Pulmonary artery endothelial cell (primary cell): ENCODE measurements around the gene FXYD7. TPM values are rescaled to one million over a fixed set of nuclear protein-coding genes. Genes with fewer than 3 reads are reported as not detected.

Experiments
- DNase-seq: peaks from one replicate; pipeline ENCODE4 v3.0.0-alpha.2; 2011; ENCODE audit warnings: low read depth, low spot score
- total RNA-seq: library from RNA; depleted of rRNA; stranded (reverse); fragments of >200 nt; gene quantifications from 2 replicates; pipeline ENCODE4 v1.2.3, GENCODE V29; 2014

FXYD7 gene
- total RNA-seq, 1 donor from 2014 or later: not detected

DNA sequence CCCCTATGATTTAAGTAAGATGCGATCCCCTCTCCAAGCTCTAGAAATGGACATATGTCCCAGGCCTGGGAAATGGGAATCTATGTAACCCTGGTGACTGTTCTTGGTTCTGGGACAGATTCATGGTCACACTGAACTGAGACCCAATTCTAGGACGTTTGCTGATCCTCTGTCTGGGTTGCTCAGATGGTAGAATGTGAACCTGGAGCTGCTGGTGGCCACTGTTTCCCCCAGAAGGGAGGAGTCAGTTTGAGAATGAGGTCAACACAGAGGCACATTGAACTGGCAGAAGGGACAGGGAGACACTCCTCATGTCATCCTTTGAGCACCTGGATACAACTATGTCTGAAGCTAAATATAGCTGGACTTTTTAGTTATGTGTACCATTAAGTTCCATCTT, 56.4 kb downstream of the FXYD7 start:
- no peak for DNase-seq

DNA sequence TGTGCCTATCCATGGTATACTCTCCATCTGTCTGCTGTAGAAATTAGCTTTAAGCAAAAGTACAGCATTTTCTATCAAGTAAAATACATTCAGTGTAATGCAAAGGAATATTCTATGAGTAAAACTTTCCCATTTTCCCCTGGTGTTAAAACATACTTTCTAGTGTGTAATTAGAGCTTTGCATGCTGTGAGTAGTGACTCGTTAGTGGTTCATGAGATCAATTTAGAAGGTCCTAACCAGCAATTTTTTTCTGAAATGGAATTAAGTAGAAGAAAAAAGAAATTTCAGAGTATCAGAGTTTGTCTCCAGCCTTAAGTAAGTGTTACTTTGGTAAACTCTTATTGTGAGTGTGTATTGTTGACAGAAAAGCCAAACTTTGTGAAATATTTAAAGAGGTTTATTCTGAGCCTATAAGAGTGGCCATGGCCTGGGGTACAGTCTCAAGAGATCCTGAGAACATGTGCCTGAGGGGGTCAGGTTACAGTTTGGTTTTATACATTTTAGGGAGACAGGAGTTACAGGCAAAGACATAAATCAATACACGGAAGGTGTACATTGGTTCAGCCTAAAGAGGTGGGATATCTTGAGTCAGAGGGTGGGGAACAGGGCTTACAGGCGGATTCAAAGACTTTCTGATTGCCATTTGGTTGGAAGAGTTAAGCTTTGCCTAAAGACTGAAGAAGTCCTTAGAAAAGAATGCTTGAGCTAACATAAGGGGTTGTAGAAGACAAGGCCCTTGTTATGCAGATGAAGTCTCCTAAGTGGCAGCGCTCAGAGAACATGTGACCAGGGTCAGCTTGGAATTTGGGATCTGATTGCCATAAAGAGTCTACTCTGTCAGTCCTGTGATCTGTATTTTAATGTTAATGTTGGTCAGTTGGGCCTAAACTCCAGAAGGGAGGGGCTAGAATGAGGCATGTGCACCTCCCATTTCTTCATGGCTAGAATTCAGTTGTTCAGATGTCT, 60.0 kb downstream of the FXYD7 start:
- DNase-seq: no peak

Other genes with a start within 250 kb of the FXYD7 start
- gene ZNF30, start 216.4 kb upstream of the FXYD7 start, total RNA-seq: 3.2 and 5.0 TPM in 2 replicates
- 30.8 and 38.7 TPM in 2 replicates for gene ZNF792, start 179.0 kb upstream of the FXYD7 start, total RNA-seq
- 43.0 and 46.6 TPM in 2 replicates for gene GRAMD1A, start 142.9 kb upstream of the FXYD7 start, total RNA-seq
- gene SCN1B, start 112.8 kb upstream of the FXYD7 start, total RNA-seq: 13.8 and 19.5 TPM in 2 replicates
- 0.04 TPM in 1 of 2 replicates, not detected in the other for gene HPN, start 101.5 kb upstream of the FXYD7 start, total RNA-seq
- not detected in 2 replicates for gene FXYD3, start 27.4 kb upstream of the FXYD7 start, total RNA-seq
- gene LGI4, start 8.2 kb upstream of the FXYD7 start, total RNA-seq: not detected in 2 replicates
- 0.26 TPM in 1 of 2 replicates, not detected in the other for gene FXYD1, start 4.4 kb upstream of the FXYD7 start, total RNA-seq
- 31.8 and 32.1 TPM in 2 replicates for gene FXYD5, start 11.5 kb downstream of the FXYD7 start, total RNA-seq
- not detected in 2 replicates for gene FAM187B, start 85.5 kb downstream of the FXYD7 start, total RNA-seq
- 0.25 and 0.40 TPM in 2 replicates for gene LSR, start 105.7 kb downstream of the FXYD7 start, total RNA-seq
- 43.4 and 48.8 TPM in 2 replicates for gene USF2, start 125.7 kb downstream of the FXYD7 start, total RNA-seq
- 0.07 TPM in 2 replicates for gene HAMP, start 139.3 kb downstream of the FXYD7 start, total RNA-seq
- gene MAG, start 148.9 kb downstream of the FXYD7 start, total RNA-seq: 0.07 TPM in 1 of 2 replicates, not detected in the other
- gene CD22, start 185.9 kb downstream of the FXYD7 start, total RNA-seq: 0.60 TPM in 1 of 2 replicates, not detected in the other
- gene FFAR1, start 204.6 kb downstream of the FXYD7 start, total RNA-seq: not detected in 2 replicates
- not detected in 2 replicates for gene FFAR3, start 215.2 kb downstream of the FXYD7 start, total RNA-seq
- not detected in 2 replicates for gene GPR42, start 227.8 kb downstream of the FXYD7 start, total RNA-seq